OCI-LY1 (cell line): ENCODE data around the gene SQOR.

Experiments
- H2AFZ ChIP-seq: fragments of 200-600 bp; sonication (generic), shearing (Covaris generic); 2 replicates; pipeline ENCODE4 v1.6.0; 2014; ENCODE audit warnings: antibody characterized with exemption, mild to moderate bottlenecking, low read length
- H3F3A ChIP-seq: fragments of 200-600 bp; sonication (generic), shearing (Covaris generic); 2 replicates; pipeline ENCODE4 v1.6.0; 2014; ENCODE audit warnings: mild to moderate bottlenecking, antibody characterized with exemption, low read length, moderate library complexity; ENCODE audit not compliant: insufficient read depth
- H3K27ac ChIP-seq: fragments of 200-600 bp; sonication (generic); 2 replicates; pipeline ENCODE4 v1.5.1; 2014; ENCODE audit warnings: low read length, mixed run types, mild to moderate bottlenecking, low read depth; ENCODE audit not compliant: poor library complexity, severe bottlenecking
- H3K27me3 ChIP-seq: fragments of 200-600 bp; sonication (generic); 2 replicates; pipeline ENCODE4 v1.6.0; 2014; ENCODE audit warnings: antibody characterized with exemption, mild to moderate bottlenecking, low read length, moderate library complexity; ENCODE audit not compliant: insufficient read depth
- H3K36me3 ChIP-seq: fragments of 200-600 bp; sonication (generic); 2 replicates; pipeline ENCODE4 v1.6.1; 2014; ENCODE audit warnings: mild to moderate bottlenecking, antibody characterized with exemption, low read length, moderate library complexity, mixed read lengths; ENCODE audit not compliant: insufficient read depth
- H3K4me1 ChIP-seq: fragments of 200-600 bp; sonication (generic); 2 replicates; pipeline ENCODE4 v1.5.1; 2014; ENCODE audit warnings: mild to moderate bottlenecking, low read length, moderate library complexity; ENCODE audit not compliant: insufficient read depth, severe bottlenecking
- H3K4me2 ChIP-seq: fragments of 200-600 bp; sonication (generic), shearing (Covaris generic); 2 replicates; pipeline ENCODE4 v1.6.1; 2014; ENCODE audit warnings: low read length
- H3K4me3 ChIP-seq: fragments of 200-600 bp; sonication (generic); 2 replicates; pipeline ENCODE4 v1.5.1; 2014; ENCODE audit warnings: low read length, low read depth, mild to moderate bottlenecking, mixed read lengths; ENCODE audit not compliant: poor library complexity, severe bottlenecking
- H3K79me2 ChIP-seq: fragments of 200-600 bp; shearing (Covaris generic); 2 replicates; pipeline ENCODE4 v1.6.1; 2016; ENCODE audit warnings: mixed run types, low read length, mixed read lengths; ENCODE audit not compliant: insufficient read depth
- H3K9ac ChIP-seq: fragments of 200-600 bp; sonication (generic), shearing (Covaris generic); 2 replicates; pipeline ENCODE4 v1.6.1; 2014; ENCODE audit warnings: mild to moderate bottlenecking, low read length, mixed read lengths
- H3K9me2 ChIP-seq: fragments of 200-600 bp; sonication (generic), shearing (Covaris generic); 2 replicates; pipeline ENCODE4 v1.6.1; 2014; ENCODE audit warnings: low read depth, mild to moderate bottlenecking, low read length, mixed read lengths
- H3K9me3 ChIP-seq: fragments of 200-600 bp; shearing (Covaris generic); 2 replicates; pipeline ENCODE4 v1.6.1; 2014; ENCODE audit warnings: low read length, mixed read lengths
- H4K20me1 ChIP-seq: fragments of 200-600 bp; sonication (generic), shearing (Covaris generic); 2 replicates; pipeline ENCODE4 v1.6.0; 2016; ENCODE audit warnings: mild to moderate bottlenecking, low read length; ENCODE audit not compliant: insufficient read depth
- EZH2 ChIP-seq: fragments of 200-600 bp; sonication (generic), shearing (Covaris generic); IDR thresholded peaks from 2 replicates; pipeline ENCODE4 v1.8.0; 2017; ENCODE audit warnings: borderline replicate concordance, mixed run types, mild to moderate bottlenecking, antibody characterized with exemption, low read length, moderate library complexity, mixed read lengths
- TF ChIP-seq, protein P1 (sequence below): fragments of 200-600 bp; sonication (generic), shearing (Covaris generic); IDR thresholded peaks from 2 replicates; pipeline ENCODE4 v1.5.1; 2017; ENCODE audit warnings: mild to moderate bottlenecking, antibody characterized with exemption, low read length, moderate library complexity, mixed read lengths

The SQOR gene

DNA sequence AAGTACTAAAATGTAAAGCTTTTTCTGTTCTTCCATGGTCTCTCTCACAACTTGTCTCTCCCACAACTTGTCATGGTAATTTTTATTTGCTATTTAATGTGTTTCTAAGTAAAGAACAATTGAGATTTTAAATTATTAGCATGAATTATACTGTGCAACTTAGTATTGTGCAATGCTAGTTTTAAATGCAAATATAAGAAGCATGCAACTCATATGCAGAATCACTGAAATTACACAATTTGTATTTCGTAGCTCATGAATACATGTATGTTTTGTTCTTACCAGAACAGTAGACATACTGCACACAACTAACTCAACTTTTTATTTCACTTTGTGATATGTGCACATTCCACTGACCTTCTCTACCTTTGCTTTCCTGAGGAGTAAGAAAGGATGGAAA is 96.5 kb downstream of the SQOR start:
- TF ChIP-seq EZH2, result no peak
- TF ChIP-seq, protein P1, sequence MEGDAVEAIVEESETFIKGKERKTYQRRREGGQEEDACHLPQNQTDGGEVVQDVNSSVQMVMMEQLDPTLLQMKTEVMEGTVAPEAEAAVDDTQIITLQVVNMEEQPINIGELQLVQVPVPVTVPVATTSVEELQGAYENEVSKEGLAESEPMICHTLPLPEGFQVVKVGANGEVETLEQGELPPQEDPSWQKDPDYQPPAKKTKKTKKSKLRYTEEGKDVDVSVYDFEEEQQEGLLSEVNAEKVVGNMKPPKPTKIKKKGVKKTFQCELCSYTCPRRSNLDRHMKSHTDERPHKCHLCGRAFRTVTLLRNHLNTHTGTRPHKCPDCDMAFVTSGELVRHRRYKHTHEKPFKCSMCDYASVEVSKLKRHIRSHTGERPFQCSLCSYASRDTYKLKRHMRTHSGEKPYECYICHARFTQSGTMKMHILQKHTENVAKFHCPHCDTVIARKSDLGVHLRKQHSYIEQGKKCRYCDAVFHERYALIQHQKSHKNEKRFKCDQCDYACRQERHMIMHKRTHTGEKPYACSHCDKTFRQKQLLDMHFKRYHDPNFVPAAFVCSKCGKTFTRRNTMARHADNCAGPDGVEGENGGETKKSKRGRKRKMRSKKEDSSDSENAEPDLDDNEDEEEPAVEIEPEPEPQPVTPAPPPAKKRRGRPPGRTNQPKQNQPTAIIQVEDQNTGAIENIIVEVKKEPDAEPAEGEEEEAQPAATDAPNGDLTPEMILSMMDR, result no peak
- H3K27ac ChIP-seq, result no peak overlapping the region

DNA sequence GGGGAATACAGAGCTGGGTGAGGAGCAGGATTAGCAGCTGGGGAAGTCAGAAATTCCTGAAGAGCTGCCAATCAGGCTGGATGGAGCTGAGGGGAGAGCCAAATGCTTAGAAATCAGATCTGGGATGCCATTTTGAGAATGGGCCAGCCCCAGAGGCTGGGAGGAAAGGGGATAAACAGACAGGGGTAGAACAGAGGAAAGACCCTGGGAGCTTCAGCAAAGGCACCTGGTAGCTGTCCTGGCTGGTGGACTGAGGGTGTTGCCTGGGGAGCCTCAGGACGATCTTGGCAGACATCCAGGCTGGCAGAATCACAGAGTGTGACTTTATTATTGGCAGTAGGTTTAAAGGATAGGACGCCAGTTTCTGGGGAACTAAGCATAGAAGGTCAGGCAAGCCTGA is 97.8 kb downstream of the SQOR start:
- Histone ChIP-seq H3F3A (no peaks in the 10 kb centered on the region), H3K79me2 (no peaks in the 10 kb centered on the region), H3K9ac (no peak overlapping the region), H2AFZ (no peak overlapping the region), H3K27ac (no peak overlapping the region), H3K4me2 (no peak overlapping the region), H3K27me3 (no peaks in the 10 kb centered on the region; the same call in 1 of the 2 replicates), H4K20me1 (no peaks in the 10 kb centered on the region), H3K9me3 (no peaks in the 10 kb centered on the region), H3K4me3 (no peak overlapping the region), H3K4me1 (no peaks in the 10 kb centered on the region), H3K36me3 (no peaks in the 10 kb centered on the region), H3K9me2 (no peaks in the 10 kb centered on the region)
- TF ChIP-seq EZH2, result no peak
- TF ChIP-seq, protein P1, result no peak

More for the DNA sequence above, 96.5 kb downstream of the SQOR start:
- H3K4me1 ChIP-seq, result no peaks in the 10 kb centered on the region
- no peaks in the 10 kb centered on the region for H3K36me3 ChIP-seq
- no peaks in the 10 kb centered on the region for H3K9me3 ChIP-seq
- no peaks in the 10 kb centered on the region for H3F3A ChIP-seq
- no peaks in the 10 kb centered on the region for H3K79me2 ChIP-seq
- H3K9ac ChIP-seq, result no peak overlapping the region
- no peak overlapping the region for H3K4me2 ChIP-seq
- H3K27me3 ChIP-seq, result no peaks in the 10 kb centered on the region; the same call in 1 of the 2 replicates
- no peak overlapping the region for H2AFZ ChIP-seq
- H4K20me1 ChIP-seq, result no peaks in the 10 kb centered on the region
- no peak overlapping the region for H3K4me3 ChIP-seq
- no peaks in the 10 kb centered on the region for H3K9me2 ChIP-seq

DNA sequence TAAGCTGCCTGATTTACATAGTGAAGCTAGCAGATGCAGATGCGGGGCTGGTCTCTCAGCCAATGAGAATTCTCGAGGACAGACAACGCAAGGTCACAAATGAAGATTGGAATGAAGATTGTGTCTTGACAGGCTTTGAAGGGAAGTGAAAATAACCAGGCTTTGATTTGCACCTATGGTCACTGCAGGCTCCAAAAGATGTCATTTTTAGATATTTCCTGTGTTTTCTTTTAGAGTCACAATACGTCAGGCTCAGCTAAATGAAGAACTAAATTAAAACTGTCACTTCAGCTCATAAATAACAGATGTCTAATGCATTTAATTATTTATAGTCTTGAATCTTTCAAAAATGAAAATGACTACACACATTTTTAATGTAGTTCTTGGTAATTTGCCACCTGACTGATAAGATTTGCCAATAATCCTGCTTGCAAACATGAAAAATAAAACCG is 99.5 kb downstream of the SQOR start:
- Histone ChIP-seq H3K79me2 (no peaks in the 10 kb centered on the region), H2AFZ (no peak overlapping the region), H3K4me2 (no peak overlapping the region), H3K9me2 (no peaks in the 10 kb centered on the region), H3K9me3 (no peaks in the 10 kb centered on the region), H3K27ac (no peak overlapping the region), H3F3A (no peaks in the 10 kb centered on the region), H3K9ac (no peak overlapping the region), H4K20me1 (no peaks in the 10 kb centered on the region), H3K36me3 (no peaks in the 10 kb centered on the region), H3K27me3 (no peaks in the 10 kb centered on the region; the same call in 1 of the 2 replicates), H3K4me3 (no peak overlapping the region), H3K4me1 (no peaks in the 10 kb centered on the region)
- TF ChIP-seq, protein P1, result no peak
- no peak for TF ChIP-seq EZH2
